IMR-90 (cell line): ENCODE measurements around the gene ILDR2. TPM values are rescaled to one million over a fixed set of nuclear protein-coding genes. Genes with fewer than 3 reads are reported as not detected.

Experiments
- ATAC-seq: fragments of 200-7000 bp; cut with Tn5 transposase; 2 replicates; pipeline ENCODE4 v1.9.1; 2020; ENCODE audit warnings: low read depth, mild to moderate bottlenecking, moderate library complexity
- BruUV-seq: library from RNA; stranded (reverse); fragments of 400-500 nt; replicated peaks from 2 replicates; lab custom pipeline; 2021; lab: Mats Ljungman, UMichigan
- CTCF ChIA-PET: fragments of 300-600 bp; formaldehyde crosslinking; extraction: SDS; loops from one replicate; lab custom pipeline; 2021; ENCODE audit warnings: antibody characterized with exemption; lab: Yijun Ruan, JAX
- POLR2A ChIA-PET: fragments of 300-600 bp; sonication (Branson Sonifier 250); formaldehyde crosslinking; loops from one replicate; lab custom pipeline; 2022; ENCODE audit warnings: antibody characterized with exemption; ENCODE audit not compliant: unreplicated experiment; lab: Charles Lee
- DNase-seq: peaks from one replicate; pipeline ENCODE4 v3.0.0; 2013
- H2AFZ ChIP-seq: replicated peaks from 2 replicates; pipeline ENCODE3; 2013; ENCODE audit warnings: low read length, mild to moderate bottlenecking; ENCODE audit not compliant: poor library complexity
- H2AK5ac ChIP-seq: 2 replicates; pipeline ENCODE4 v1.6.1; 2013; ENCODE audit warnings: low read depth, low read length, inconsistent platforms
- H2AK9ac ChIP-seq: replicated peaks from 2 replicates; pipeline ENCODE3; 2013; ENCODE audit warnings: mild to moderate bottlenecking, low read depth, low read length, moderate library complexity; ENCODE audit not compliant: poor library complexity
- H2BK120ac ChIP-seq: 2 replicates; pipeline ENCODE4 v1.6.1; 2013; ENCODE audit warnings: low read depth, low read length, inconsistent platforms
- H2BK15ac ChIP-seq: 3 replicates; pipeline ENCODE4 v1.6.1; 2013; ENCODE audit warnings: low read depth, low read length, inconsistent platforms
- H2BK20ac ChIP-seq: 2 replicates; pipeline ENCODE4 v1.6.1; 2013; ENCODE audit warnings: low read depth, mild to moderate bottlenecking, inconsistent platforms, low read length, moderate library complexity
- H2BK5ac ChIP-seq: 2 replicates; pipeline ENCODE4 v1.6.1; 2013; ENCODE audit warnings: mild to moderate bottlenecking, low read depth, low read length, inconsistent platforms; ENCODE audit not compliant: poor library complexity, severe bottlenecking
- H3K14ac ChIP-seq: replicated peaks from 2 replicates; pipeline ENCODE4 v1.6.1; 2013; ENCODE audit warnings: low read depth, low read length, inconsistent platforms
- H3K18ac ChIP-seq: 2 replicates; pipeline ENCODE4 v1.6.1; 2013; ENCODE audit warnings: low read depth, low read length, control low read depth
- H3K23ac ChIP-seq: 2 replicates; pipeline ENCODE4 v1.6.1; 2013; ENCODE audit warnings: low read depth, low read length, inconsistent platforms
- H3K27ac ChIP-seq: 2 replicates; pipeline ENCODE4 v1.5.1; 2013; ENCODE audit warnings: mild to moderate bottlenecking, control low read depth, low read length; ENCODE audit not compliant: insufficient read depth
- H3K27me3 ChIP-seq: 2 replicates; pipeline ENCODE4 v1.6.1; 2013; ENCODE audit warnings: low read length; ENCODE audit not compliant: control insufficient read depth, insufficient read depth
- H3K36me3 ChIP-seq: 2 replicates; pipeline ENCODE4 v1.6.1; 2013; ENCODE audit warnings: low read length, mixed read lengths; ENCODE audit not compliant: control insufficient read depth, insufficient read depth
- H3K4ac ChIP-seq: 2 replicates; pipeline ENCODE4 v1.6.1; 2013; ENCODE audit warnings: low read depth, low read length, inconsistent platforms
- H3K4me1 ChIP-seq: 2 replicates; pipeline ENCODE4 v1.6.1; 2013; ENCODE audit warnings: low read length, mixed read lengths; ENCODE audit not compliant: control insufficient read depth, insufficient read depth
- H3K4me2 ChIP-seq: 2 replicates; pipeline ENCODE4 v1.6.1; 2013; ENCODE audit warnings: low read depth, mild to moderate bottlenecking, control low read depth, low read length, moderate library complexity
- H3K4me3 ChIP-seq: 2 replicates; pipeline ENCODE4 v1.5.1; 2013; ENCODE audit warnings: low read depth, mild to moderate bottlenecking, control low read depth, low read length, moderate library complexity; ENCODE audit not compliant: insufficient read depth
- H3K56ac ChIP-seq: 2 replicates; pipeline ENCODE4 v1.6.1; 2013; ENCODE audit warnings: low read length, inconsistent platforms; ENCODE audit not compliant: insufficient read depth; ENCODE audit errors: extremely low read depth
- H3K79me1 ChIP-seq, 2 experiments: 2 replicates each; pipeline ENCODE4 v1.6.1; 2013; ENCODE audit warnings: low read length in 2 of 2, inconsistent platforms in 1 of 2, low read depth in 1 of 2
- H3K9ac ChIP-seq: 2 replicates; pipeline ENCODE4 v1.6.1; 2013; ENCODE audit warnings: low read depth, low read length, control low read depth
- H3K9me1 ChIP-seq: 2 replicates; pipeline ENCODE4 v1.6.1; 2013; ENCODE audit warnings: low read length, inconsistent platforms; ENCODE audit not compliant: insufficient read depth
- H3K9me3 ChIP-seq: 2 replicates; pipeline ENCODE4 v1.6.1; 2013; ENCODE audit warnings: low read length; ENCODE audit not compliant: control insufficient read depth, insufficient read depth
- H4K20me1 ChIP-seq: 2 replicates; pipeline ENCODE4 v1.6.1; 2013; ENCODE audit warnings: low read length, inconsistent platforms; ENCODE audit not compliant: insufficient read depth
- H4K5ac ChIP-seq: 2 replicates; pipeline ENCODE4 v1.6.1; 2013; ENCODE audit warnings: mild to moderate bottlenecking, low read depth, low read length, control low read depth
- H4K8ac ChIP-seq, 2 experiments: 2 replicates each; pipeline ENCODE4 v1.6.1; 2013; ENCODE audit warnings: low read depth in 2 of 2, low read length in 2 of 2, control low read depth in 1 of 2, inconsistent platforms in 1 of 2
- H4K91ac ChIP-seq: 2 replicates; pipeline ENCODE4 v1.6.1; 2013; ENCODE audit warnings: low read depth, low read length, inconsistent platforms; ENCODE audit not compliant: insufficient read depth
- CTCF ChIP-seq: conservative IDR thresholded peaks from 2 replicates; pipeline ENCODE4 v1.5.1; 2012; ENCODE audit warnings: mild to moderate bottlenecking, low read depth, low read length, improper control_type of control experiment
- RAD21 ChIP-seq: IDR thresholded peaks from 2 replicates; pipeline ENCODE4 v1.6.1; 2012; ENCODE audit warnings: low read length, improper control_type of control experiment
- RCOR1 ChIP-seq: IDR thresholded peaks from 2 replicates; pipeline ENCODE4 v1.6.1; 2012; ENCODE audit warnings: mild to moderate bottlenecking, low read length, improper control_type of control experiment; ENCODE audit not compliant: insufficient replicate concordance
- SMC3 ChIP-seq: fragments of 150-350 bp; IDR thresholded peaks from 2 replicates; pipeline ENCODE4 v1.6.1; 2016; ENCODE audit warnings: low read depth, mild to moderate bottlenecking, antibody characterized with exemption, low read length, moderate library complexity
- WGBS, 2 experiments: methylation state at CpG; one replicate each; pipeline versions ENCODE4 v1.1.5 to v1.1.7; 2013; ENCODE audit warnings: missing lambda C conversion rate in 2 of 2; ENCODE audit not compliant: insufficient read length in 1 of 2; ENCODE audit errors: extremely low coverage in 2 of 2; 5-methylcytosine and 5-hydroxymethylcytosine counted together
- dilution Hi-C: fragments of 300-500 bp; cut with HindIII; formaldehyde crosslinking; loops from one replicate; pipeline ENCODE4 v1.14.3; 2018; ENCODE audit warnings: low sequenced_read_pairs; ENCODE audit not compliant: unreplicated experiment
- in situ Hi-C: fragments of 300-500 bp; cut with MboI; formaldehyde crosslinking; loops from 3 replicates; pipeline ENCODE4 v1.14.3; 2019; ENCODE audit warnings: low sequenced_read_pairs, inconsistent platforms, mixed read lengths
- intact Hi-C: fragments of 100-400 bp; cut with micrococcal nuclease; formaldehyde crosslinking; loops from 2 replicates; pipeline ENCODE4 v1.10.0; 2022
- polyA plus RNA-seq, 3 experiments: library from polyadenylated mRNA; depleted of rRNA; stranded (reverse); fragments of >200 nt; gene quantifications; 2 replicates each; pipeline ENCODE4 v1.2.3, GENCODE V29; 2012; ENCODE audit warnings: low replicate concordance in 1 of 3
- total RNA-seq: library from RNA; depleted of rRNA; stranded (reverse); fragments of >200 nt; gene quantifications from 2 replicates; pipeline ENCODE4 v1.2.3, GENCODE V29; 2012

The ILDR2 gene
- total and polyA plus RNA-seq, 2 of the 4 experiments (the other 2 are of a cell fraction), result under 0.01 TPM; not detected in 1

DNA sequence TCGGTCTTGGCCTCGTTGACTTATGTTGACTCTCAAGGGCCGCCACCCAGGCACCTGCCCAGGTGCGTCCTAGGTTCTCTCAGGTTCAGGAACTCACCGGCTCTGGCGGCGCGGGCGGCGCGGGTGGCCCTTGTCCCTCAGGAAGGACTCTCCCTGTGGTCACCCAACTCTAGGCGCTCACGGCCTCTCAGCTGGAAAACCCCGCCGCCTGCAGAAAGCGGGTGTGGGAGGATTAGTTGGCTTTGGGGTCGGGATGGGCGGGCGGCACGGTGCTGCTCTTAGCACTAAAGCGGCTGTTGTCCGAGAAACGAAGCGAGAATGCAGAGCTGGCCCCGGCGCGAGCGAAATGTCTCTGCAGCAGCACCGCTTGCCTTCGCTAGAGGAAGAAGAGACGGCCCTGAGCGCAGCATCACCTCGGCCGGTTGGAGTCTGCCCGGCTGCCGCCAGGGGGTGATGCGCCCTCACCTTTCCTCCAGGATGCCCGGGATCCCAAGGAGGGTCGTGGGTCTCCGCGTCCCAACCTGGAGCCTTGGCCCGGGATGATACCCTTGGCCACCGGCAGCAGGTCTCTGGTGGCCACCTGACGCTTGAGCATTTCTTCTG, 91.2 kb downstream of the ILDR2 start:
- no peak overlapping the region for H2AK5ac ChIP-seq
- H3K27ac ChIP-seq, result no peak overlapping the region
- H4K8ac ChIP-seq, result no peak overlapping the region
- CTCF ChIA-PET, result interaction anchor here (0.8 to 2.9 kb wide), 3 partner anchors 161 to 175 kb away, joined by 3 to 11 read pairs (median 3); no protein-coding TSS in a partner anchor
- TF ChIP-seq RCOR1, result no peak
- peak; percentile 63 for TF ChIP-seq RAD21
- peak; percentile 46 for TF ChIP-seq SMC3
- peak; percentile 55 for TF ChIP-seq CTCF
- no peak overlapping the region for H3K9ac ChIP-seq
- BruUV-seq, result no TSS peak
- no peaks in the 10 kb centered on the region for H3K4me1 ChIP-seq
- no peak overlapping the region for H2BK5ac ChIP-seq
- no peaks in the 10 kb centered on the region for H4K20me1 ChIP-seq
- no peak overlapping the region for H3K56ac ChIP-seq
- DNase-seq, result peak; percentile 12
- no peaks in the 10 kb centered on the region for H3K9me1 ChIP-seq
- 2% methylated on average over 21 of the region's 44 CpGs; no CpG with 5 or more reads in 1 of the 2 experiments for WGBS, 2 experiments
- no peaks in the 10 kb centered on the region for H3K9me3 ChIP-seq
- H4K91ac ChIP-seq, result no peak overlapping the region
- H3K36me3 ChIP-seq, result no peaks in the 10 kb centered on the region
- no peak overlapping the region for H2BK15ac ChIP-seq
- H2BK20ac ChIP-seq, result no peak overlapping the region
- no peak overlapping the region for H3K18ac ChIP-seq
- POLR2A ChIA-PET, result no interaction called here
- in situ Hi-C loops (no loop called here), dilution Hi-C loops (no loop called here), intact Hi-C loops (loop anchor here (1.0 kb wide), 1 partner anchor 175 kb away; no protein-coding TSS in a partner anchor)
- H3K4ac ChIP-seq, result no peak overlapping the region
- H2AFZ ChIP-seq, result peak overlapping the region; percentile 60
- H2BK120ac ChIP-seq, result no peak overlapping the region
- H3K4me3 ChIP-seq, result no peak overlapping the region
- peak; percentile 72 for ATAC-seq
- no peak overlapping the region; the same call in 1 of the 2 replicates for H3K4me2 ChIP-seq
- H3K79me1 ChIP-seq, result no peaks in the 10 kb centered on the region
- H3K23ac ChIP-seq, result no peak overlapping the region
- H3K27me3 ChIP-seq, result peaks cover 25% of the 10 kb centered on the region
- no peak overlapping the region for H2AK9ac ChIP-seq
- no peak overlapping the region for H3K14ac ChIP-seq
- no peak overlapping the region for H4K5ac ChIP-seq
